HG03103 (cell line): ENCODE data around the gene RTL1.

Experiments
- ATAC-seq: cut with Tn5 transposase; IDR thresholded peaks from one replicate; pipeline ENCODE4 v1.9.1; 2021; ENCODE audit warnings: low read depth; ENCODE audit not compliant: unreplicated experiment

The RTL1 gene

GRCh38 chr14:100882991-100883788 is 20.3 kb downstream of the RTL1 start:
- ATAC-seq, result no peak

GRCh38 chr14:100882026-100882967 is 21.2 kb downstream of the RTL1 start:
- ATAC-seq, result no peak

- ATAC-seq, result no peak
Measured at GRCh38 chr14:100881211-100882025, 22.1 kb downstream of the RTL1 start.

GRCh38 chr14:100880271-100881101 is 23.0 kb downstream of the RTL1 start:
- ATAC-seq, result no peak

GRCh38 chr14:100879782-100880181 is 23.7 kb downstream of the RTL1 start:
- ATAC-seq, result no peak

GRCh38 chr14:100879194-100879593 is 24.3 kb downstream of the RTL1 start:
- ATAC-seq, result no peak

- ATAC-seq, result no peak
Measured at GRCh38 chr14:100878271-100879146, 25.0 kb downstream of the RTL1 start.

- ATAC-seq, result no peak
Measured at GRCh38 chr14:100875861-100876590, 27.5 kb downstream of the RTL1 start.

- no peak for ATAC-seq
Measured at GRCh38 chr14:100875126-100875525, 28.4 kb downstream of the RTL1 start.

GRCh38 chr14:100874411-100875091 is 29.0 kb downstream of the RTL1 start:
- ATAC-seq, result no peak

GRCh38 chr14:100874051-100874410 is 29.5 kb downstream of the RTL1 start:
- no peak for ATAC-seq

- no peak for ATAC-seq
Measured at GRCh38 chr14:100873096-100873482, 30.4 kb downstream of the RTL1 start.

- no peak for ATAC-seq
Measured at GRCh38 chr14:100872259-100873095, 31.0 kb downstream of the RTL1 start.

GRCh38 chr14:100871234-100872186 is 32.0 kb downstream of the RTL1 start:
- no peak for ATAC-seq

- no peak for ATAC-seq
Measured at GRCh38 chr14:100868621-100869370, 34.7 kb downstream of the RTL1 start.
